Posterior vena cava (tissue), 2 donors: ENCODE data around the gene PHLDA1. TPM values are rescaled to one million over a fixed set of nuclear protein-coding genes. Genes with fewer than 3 reads are reported as not detected.

Experiments
- DNase-seq: peaks from one replicate; pipeline ENCODE4 v3.0.0-alpha.2; 2020; ENCODE audit warnings: low spot score
- intact Hi-C, 2 donors: fragments of 100-400 bp; cut with DNase I; formaldehyde crosslinking; loops; one replicate each; pipeline versions ENCODE4 v1.14.1 to v1.14.2; 2022 to 2023
- total RNA-seq, 2 donors: library from RNA; stranded (reverse); fragmentation: NEBNext Ultra II Directional; extraction: Animal tissue kit (Norgen Biotek cat#: 25700); gene quantifications; one replicate each; pipeline ENCODE4 v1.2.1, GENCODE V29; 2021
- donor health status: DM: yes; HTN: yes; CAD: no.
- donor health status: DM: yes; HTN: yes; CAD: no.

Gene PHLDA1
- total RNA-seq, 2 donors from 2014 or later = 4.9 to 14.6 TPM

GRCh38 chr12:76023069-76023690, 8.4 kb downstream of the PHLDA1 start:
- intact Hi-C loops = no loop called here
- no peak for DNase-seq

DNA sequence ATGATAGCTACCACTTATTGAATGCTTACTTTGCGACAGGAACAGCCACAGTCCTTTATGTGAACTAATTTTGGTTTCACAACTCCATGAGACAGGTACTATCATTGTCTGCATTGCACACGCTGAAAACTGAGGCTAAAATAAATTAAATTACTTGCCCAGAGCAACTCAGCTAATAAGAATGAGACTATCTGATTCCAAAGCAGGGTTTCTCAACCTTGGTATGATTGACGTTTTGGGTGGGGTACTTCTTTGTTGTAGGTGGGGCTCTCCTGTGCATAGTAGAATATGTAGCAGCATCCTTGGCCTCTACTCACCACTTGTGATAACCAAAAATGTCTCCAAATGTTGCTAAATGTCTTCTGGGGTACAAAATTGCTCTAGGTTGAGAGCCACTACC, 9.1 kb downstream of the PHLDA1 start:
- intact Hi-C loops = no loop called here
- DNase-seq = no peak

- DNase-seq = no peak
- intact Hi-C loops = no loop called here
Observed at GRCh38 chr12:76020731-76021672, 10.6 kb downstream of the PHLDA1 start.

DNA sequence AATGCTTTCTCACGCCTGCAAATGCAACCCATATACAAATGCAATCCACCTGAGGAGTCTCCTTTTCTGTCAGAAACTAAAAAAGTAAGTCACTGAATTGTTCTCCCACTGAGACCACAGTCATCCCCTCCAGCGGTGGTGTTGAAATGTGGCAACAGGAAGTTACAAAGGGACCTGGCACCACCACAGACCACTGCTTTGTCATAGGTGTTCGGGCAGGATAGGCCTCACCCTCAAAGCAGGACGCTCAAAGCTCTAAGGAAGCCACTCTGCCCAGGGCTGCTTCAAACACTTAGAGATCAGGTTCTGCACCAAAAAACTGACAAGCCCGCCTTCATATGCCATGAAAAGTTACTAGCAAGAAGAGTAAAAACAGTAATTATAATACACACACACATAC, 11.3 kb downstream of the PHLDA1 start:
- no peak for DNase-seq
- intact Hi-C loops = no loop called here

- no peak for DNase-seq
- intact Hi-C loops = no loop called here
Observed at GRCh38 chr12:76018672-76019071, 12.9 kb downstream of the PHLDA1 start.

- intact Hi-C loops = no loop called here
- DNase-seq = no peak
Observed at GRCh38 chr12:76018111-76018510, 13.5 kb downstream of the PHLDA1 start.

DNA sequence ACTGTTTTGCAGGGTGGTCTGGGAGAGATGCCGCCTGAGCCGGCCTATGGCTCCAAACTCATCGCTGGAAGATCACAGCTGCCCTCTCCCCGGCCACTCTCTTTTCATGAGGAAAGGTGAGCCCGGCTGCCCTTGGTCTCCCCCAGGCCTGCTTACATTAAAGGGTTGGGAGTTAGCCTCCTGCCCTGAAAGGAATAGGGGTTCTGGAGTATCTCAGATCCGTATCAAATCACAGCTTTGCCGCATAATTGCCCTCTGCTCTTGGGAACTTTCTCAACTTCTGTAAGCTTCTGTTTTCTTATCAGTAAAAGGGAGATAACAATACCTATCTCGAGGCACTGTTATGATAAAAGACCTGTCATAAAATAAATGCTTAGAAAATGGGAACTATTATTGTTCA, 17.6 kb downstream of the PHLDA1 start:
- intact Hi-C loops = no loop called here
- DNase-seq = no peak

DNA sequence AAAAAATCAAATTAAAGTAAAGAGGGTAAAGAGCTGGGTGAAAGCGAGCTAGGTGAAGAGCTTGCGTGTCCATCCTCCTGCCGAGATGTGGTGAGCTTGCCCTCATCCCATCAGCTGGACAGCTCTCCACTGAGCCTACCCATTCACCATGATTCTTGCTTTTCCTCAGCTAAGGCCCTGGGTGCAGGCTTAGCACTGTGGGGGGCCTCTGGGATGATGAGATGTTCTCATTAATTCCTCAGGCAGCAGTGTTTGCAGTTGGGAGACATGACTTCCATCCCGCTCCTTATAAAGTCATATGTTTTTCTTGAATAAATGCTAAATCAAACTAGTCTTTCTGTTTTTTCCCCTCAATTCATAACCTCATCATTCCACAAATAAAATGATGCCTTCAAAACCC, 18.0 kb downstream of the PHLDA1 start:
- DNase-seq = no peak

GRCh38 chr12:76012644-76013043, 18.9 kb downstream of the PHLDA1 start:
- intact Hi-C loops = no loop called here
- DNase-seq = no peak

More for the DNA sequence above, 18.0 kb downstream of the PHLDA1 start:
- intact Hi-C loops = no loop called here

- DNase-seq = no peak
- intact Hi-C loops = no loop called here
Observed at GRCh38 chr12:76010732-76011458, 20.7 kb downstream of the PHLDA1 start.

- no peak for DNase-seq
- intact Hi-C loops = no loop called here
Observed at GRCh38 chr12:76008428-76008827, 23.1 kb downstream of the PHLDA1 start.

- intact Hi-C loops = no loop called here
- DNase-seq = no peak
Observed at GRCh38 chr12:76007640-76008039, 23.9 kb downstream of the PHLDA1 start.

DNA sequence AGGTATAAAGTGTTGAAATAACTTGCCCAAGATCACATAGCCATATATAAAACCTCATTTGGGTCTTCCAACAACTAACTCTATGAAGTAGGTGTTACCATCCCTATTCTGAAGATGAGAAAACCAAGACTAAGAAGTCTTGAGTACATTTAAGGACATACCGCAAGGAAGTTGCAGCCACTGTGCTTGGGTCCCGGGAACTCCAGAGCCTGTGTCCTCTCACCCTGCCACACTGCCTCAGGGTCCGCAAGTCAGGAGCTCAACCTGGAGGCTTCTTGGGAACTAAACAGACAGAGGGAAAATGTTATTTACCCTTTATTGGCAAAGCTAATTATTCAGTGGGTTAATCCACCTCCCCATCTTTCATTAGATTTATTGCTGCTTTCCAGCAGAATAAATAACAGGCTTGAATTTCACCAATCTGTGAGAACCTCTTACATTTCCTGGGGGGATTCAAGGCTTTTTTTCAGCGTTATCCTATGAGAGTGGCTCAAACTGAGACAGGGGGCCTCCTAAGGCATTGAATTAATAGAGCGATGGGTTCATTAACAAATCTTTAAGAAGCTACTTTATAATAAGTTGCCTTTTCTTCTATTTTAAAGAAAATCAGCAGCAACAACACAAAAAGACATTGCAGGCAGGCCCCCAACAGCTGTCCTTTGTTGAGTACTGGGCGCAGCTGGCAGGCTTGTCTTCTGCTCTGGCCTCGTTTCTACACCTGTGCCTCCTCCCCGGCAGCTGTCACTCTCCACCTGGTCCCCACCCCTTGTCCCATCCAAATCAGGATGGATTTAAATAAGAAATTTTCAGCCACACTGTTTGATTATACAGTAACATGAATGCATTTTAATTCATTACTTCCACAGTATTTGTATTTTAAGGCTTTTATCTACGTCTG, 25.3 kb downstream of the PHLDA1 start:
- intact Hi-C loops = no loop called here
- no peak for DNase-seq

DNA sequence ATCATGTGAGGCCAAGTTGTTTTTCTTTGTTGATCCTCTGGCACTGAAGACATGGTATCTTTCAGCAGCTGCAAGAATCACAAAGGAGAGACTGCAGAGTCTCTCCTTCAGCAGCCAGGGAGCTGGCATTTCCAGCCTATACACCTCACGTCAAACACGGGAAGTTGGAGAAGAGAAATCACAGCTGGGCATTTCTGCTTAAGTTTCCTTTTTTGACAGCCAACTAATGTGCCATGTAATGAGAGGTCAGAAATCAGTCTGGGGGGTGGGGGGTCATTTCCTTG, 28.3 kb downstream of the PHLDA1 start:
- DNase-seq = no peak
- intact Hi-C loops = no loop called here

- intact Hi-C loops = no loop called here
- no peak for DNase-seq
Observed at GRCh38 chr12:76002598-76003354, 28.8 kb downstream of the PHLDA1 start.

GRCh38 chr12:75998292-75999063, 33.1 kb downstream of the PHLDA1 start:
- no peak for DNase-seq
- intact Hi-C loops = no loop called here

GRCh38 chr12:75997658-75998057, 33.9 kb downstream of the PHLDA1 start:
- DNase-seq = no peak
- intact Hi-C loops = no loop called here

GRCh38 chr12:75996861-75997447, 34.6 kb downstream of the PHLDA1 start:
- intact Hi-C loops = no loop called here
- DNase-seq = no peak
